Stimulated activated naive CD4-positive, alpha-beta T cell treated with Interleukin-2 at 50 U/mL for 16 hours (primary cell): ENCODE data around the gene OR51V1.
"Not testable (repeated sequence)": the region's sequence is repeated elsewhere in the genome, so short reads cannot be mapped to it uniquely, and the experiment has no call there.

Experiments used
- DNase-seq: peaks from one replicate; lab custom pipeline; 2025; lab: John Stamatoyannopoulos, UW

The OR51V1 gene

GRCh38 chr11:5200582-5200981, at the start of gene OR51V1:
OR51V1 (minus strand) TSS chr11:5200682; CDS start chr11:5200682, 0 bp downstream.
- no peak for DNase-seq

- DNase-seq = not testable (repeated sequence)
These were observed 49.4 kb upstream of the OR51V1 start, which contains the start of gene HBG1 for GRCh38 chr11:5249807-5250396. HBG1 (minus strand) TSS chr11:5249857; CDS start chr11:5249804, 53 bp downstream.

GRCh38 chr11:5248498-5248897, 48.0 kb upstream of the OR51V1 start:
- DNase-seq = not testable (repeated sequence)

GRCh38 chr11:5247472-5248192, 47.1 kb upstream of the OR51V1 start:
- DNase-seq = no peak

- no peak for DNase-seq
These were observed 46.4 kb upstream of the OR51V1 start for GRCh38 chr11:5246772-5247471.

GRCh38 chr11:5245155-5245554, 44.7 kb upstream of the OR51V1 start:
- no peak for DNase-seq

- no peak for DNase-seq
These were observed 43.3 kb upstream of the OR51V1 start for GRCh38 chr11:5243816-5244180.

- no peak for DNase-seq
These were observed 42.7 kb upstream of the OR51V1 start for GRCh38 chr11:5242933-5243815.

- no peak for DNase-seq
These were observed 41.7 kb upstream of the OR51V1 start for GRCh38 chr11:5242208-5242607.

- no peak for DNase-seq
These were observed 41.0 kb upstream of the OR51V1 start for GRCh38 chr11:5241458-5241857.

- no peak for DNase-seq
These were observed 40.0 kb upstream of the OR51V1 start for GRCh38 chr11:5240458-5240857.

- DNase-seq = no peak
These were observed 39.6 kb upstream of the OR51V1 start for GRCh38 chr11:5240056-5240455.

GRCh38 chr11:5239046-5239445, 38.6 kb upstream of the OR51V1 start:
- no peak for DNase-seq

- no peak for DNase-seq
These were observed 38.0 kb upstream of the OR51V1 start for GRCh38 chr11:5238486-5238885.

GRCh38 chr11:5237420-5237819, 36.9 kb upstream of the OR51V1 start:
- no peak for DNase-seq

GRCh38 chr11:5235364-5236095, 35.0 kb upstream of the OR51V1 start:
- no peak for DNase-seq

GRCh38 chr11:5234381-5234834, 33.9 kb upstream of the OR51V1 start, which contains the start of gene HBD:
HBD (minus strand) TSS chr11:5234483; CDS start chr11:5234433, 50 bp downstream.
- DNase-seq = no peak

- no peak for DNase-seq
These were observed 32.8 kb upstream of the OR51V1 start for GRCh38 chr11:5233307-5233706.

- no peak for DNase-seq
These were observed 32.3 kb upstream of the OR51V1 start for GRCh38 chr11:5232821-5233220.

GRCh38 chr11:5232176-5232575, 31.7 kb upstream of the OR51V1 start:
- no peak for DNase-seq

GRCh38 chr11:5231111-5231510, 30.6 kb upstream of the OR51V1 start:
- DNase-seq = no peak
